Mesendoderm (in vitro differentiated cells): Measurements from ENCODE around the gene CMC2.

Source experiments
- DNase-seq: peaks from one replicate; pipeline ENCODE4 v3.0.0; 2013
- H2AK5ac ChIP-seq: 2 replicates; pipeline ENCODE4 v1.6.1; 2013; ENCODE audit warnings: low read length, inconsistent platforms
- H2BK120ac ChIP-seq: 2 replicates; pipeline ENCODE4 v1.6.1; 2013; ENCODE audit warnings: low read depth, mild to moderate bottlenecking, low read length, moderate library complexity, mixed read lengths
- H2BK15ac ChIP-seq: replicated peaks from 2 replicates; pipeline ENCODE4 v1.6.1; 2013; ENCODE audit warnings: low read depth, mild to moderate bottlenecking, moderate library complexity
- H2BK5ac ChIP-seq: 2 replicates; pipeline ENCODE4 v1.6.1; 2013; ENCODE audit warnings: low read length, inconsistent platforms
- H3K18ac ChIP-seq: 2 replicates; pipeline ENCODE4 v1.6.1; 2013; ENCODE audit warnings: mild to moderate bottlenecking, low read length, mixed read lengths
- H3K23ac ChIP-seq: one replicate; pipeline ENCODE4 v1.6.1; 2013; ENCODE audit warnings: low read length
- H3K27ac ChIP-seq: 2 replicates; pipeline ENCODE4 v1.5.1; 2013; ENCODE audit warnings: low read depth, mild to moderate bottlenecking, inconsistent platforms, low read length, moderate library complexity
- H3K27me3 ChIP-seq: 2 replicates; pipeline ENCODE4 v1.6.1; 2013; ENCODE audit warnings: low read length, control low read depth, mild to moderate bottlenecking, inconsistent platforms; ENCODE audit not compliant: insufficient read depth, poor library complexity
- H3K36me3 ChIP-seq: 2 replicates; pipeline ENCODE4 v1.6.1; 2013; ENCODE audit warnings: low read length, inconsistent platforms; ENCODE audit not compliant: control insufficient read depth, insufficient read depth
- H3K4ac ChIP-seq: one replicate; pipeline ENCODE4 v1.6.1; 2013; ENCODE audit warnings: low read depth, mild to moderate bottlenecking, low read length, moderate library complexity
- H3K4me1 ChIP-seq: 2 replicates; pipeline ENCODE4 v1.6.1; 2013; ENCODE audit warnings: low read depth, low read length, inconsistent platforms; ENCODE audit not compliant: control insufficient read depth
- H3K4me2 ChIP-seq: 2 replicates; pipeline ENCODE4 v1.6.1; 2013; ENCODE audit warnings: low read length
- H3K4me3 ChIP-seq: 2 replicates; pipeline ENCODE4 v1.5.1; 2013; ENCODE audit warnings: mild to moderate bottlenecking, low read length
- H3K56ac ChIP-seq: one replicate; pipeline ENCODE4 v1.6.1; 2013; ENCODE audit warnings: low read length
- H3K79me1 ChIP-seq: 2 replicates; pipeline ENCODE4 v1.6.1; 2013; ENCODE audit warnings: low read length, inconsistent platforms
- H3K79me2 ChIP-seq: 2 replicates; pipeline ENCODE4 v1.6.1; 2013; ENCODE audit warnings: mild to moderate bottlenecking, low read length; ENCODE audit not compliant: control insufficient read depth, insufficient read depth
- H3K9ac ChIP-seq: 2 replicates; pipeline ENCODE4 v1.6.1; 2013; ENCODE audit warnings: low read length, inconsistent platforms
- H4K5ac ChIP-seq: one replicate; pipeline ENCODE4 v1.6.1; 2013; ENCODE audit warnings: low read length
- H4K8ac ChIP-seq: one replicate; pipeline ENCODE4 v1.6.1; 2013; ENCODE audit warnings: low read depth, mild to moderate bottlenecking, control low read depth, low read length, moderate library complexity
- WGBS: extraction: QIAGEN DNeasy Blood & Tissue Kit; methylation state at CpG from one replicate; pipeline ENCODE4 v1.1.7; 2013; ENCODE audit warnings: low lambda C conversion rate, missing lambda C conversion rate; ENCODE audit not compliant: insufficient coverage; ENCODE audit errors: extremely low coverage; 5-methylcytosine and 5-hydroxymethylcytosine counted together

CMC2 gene

DNA sequence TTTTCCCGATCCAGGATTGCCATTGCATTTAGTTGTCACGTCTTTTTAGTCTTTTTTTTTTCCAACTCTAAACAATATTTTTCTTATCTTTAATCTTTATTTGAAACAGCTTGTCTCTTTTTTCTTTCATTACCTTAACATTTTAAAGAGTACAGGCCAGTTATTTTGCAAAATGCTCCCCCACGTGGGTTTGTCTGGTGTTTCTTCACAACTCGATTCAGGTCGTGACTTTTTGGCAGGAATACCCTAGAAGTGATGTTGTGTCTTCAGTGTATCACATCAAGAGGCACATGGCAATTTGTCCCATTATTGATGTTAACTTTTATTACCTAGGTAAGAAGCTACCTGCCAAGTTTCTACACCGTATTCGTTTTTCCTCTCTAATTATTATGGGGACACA is 17.9 kb downstream of the CMC2 start:
- H4K5ac ChIP-seq = no peak overlapping the region
- H2BK5ac ChIP-seq = no peak overlapping the region
- no peaks in the 10 kb centered on the region for H3K27me3 ChIP-seq
- H2BK15ac ChIP-seq = no peak overlapping the region
- H3K4me3 ChIP-seq = no peak overlapping the region
- H3K56ac ChIP-seq = no peak overlapping the region
- H3K36me3 ChIP-seq = no peaks in the 10 kb centered on the region
- no peak overlapping the region for H3K4me2 ChIP-seq
- DNase-seq = no peak
- peaks cover 4% of the 10 kb centered on the region for H3K79me2 ChIP-seq
- no peak overlapping the region for H3K4ac ChIP-seq
- WGBS = no CpG with 5 or more reads among the region's 7 CpGs
- H2BK120ac ChIP-seq = no peak overlapping the region
- H4K8ac ChIP-seq = no peak overlapping the region
- H3K4me1 ChIP-seq = peaks cover 2% of the 10 kb centered on the region
- H3K79me1 ChIP-seq = peaks cover 5% of the 10 kb centered on the region
- no peak overlapping the region for H2AK5ac ChIP-seq
- no peak overlapping the region for H3K27ac ChIP-seq
- no peak overlapping the region for H3K9ac ChIP-seq
- H3K23ac ChIP-seq = no peak overlapping the region
- no peak overlapping the region for H3K18ac ChIP-seq

DNA sequence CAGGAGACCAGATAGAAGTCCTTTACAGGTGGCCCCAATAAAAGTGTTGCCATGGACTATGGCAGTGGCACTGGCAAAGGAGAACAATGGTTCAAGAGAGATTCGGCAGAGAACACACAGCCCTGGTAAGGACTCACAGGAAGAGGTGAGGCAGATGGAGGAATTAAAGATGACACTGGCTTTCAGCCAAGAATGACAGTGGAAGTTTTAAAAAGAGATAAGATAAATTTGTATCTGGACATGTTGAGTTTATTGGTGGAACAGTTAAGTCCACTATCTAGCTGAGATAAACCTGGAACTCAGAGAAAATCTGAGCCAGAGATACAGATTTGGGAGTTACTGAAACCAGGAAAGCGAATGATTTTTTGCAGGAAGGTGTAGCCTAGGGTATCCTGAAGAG is 20.1 kb downstream of the CMC2 start:
- Histone ChIP-seq H2BK15ac (no peak overlapping the region), H3K79me1 (peaks cover 3% of the 10 kb centered on the region), H3K79me2 (peaks cover 4% of the 10 kb centered on the region), H3K18ac (peak overlapping the region; percentile 60), H4K8ac (no peak overlapping the region), H3K4me2 (no peak overlapping the region), H3K27ac (no peak overlapping the region), H2BK5ac (no peak overlapping the region), H3K36me3 (no peaks in the 10 kb centered on the region), H3K4me1 (peaks cover 2% of the 10 kb centered on the region), H3K9ac (no peak overlapping the region), H2AK5ac (no peak overlapping the region), H4K5ac (no peak overlapping the region), H3K56ac (no peak overlapping the region), H3K4ac (no peak overlapping the region), H3K4me3 (no peak overlapping the region), H3K27me3 (no peaks in the 10 kb centered on the region), H2BK120ac (no peak overlapping the region), H3K23ac (no peak overlapping the region)
- peak; percentile 26 for DNase-seq
- no CpG with 5 or more reads among the region's 2 CpGs for WGBS

DNA sequence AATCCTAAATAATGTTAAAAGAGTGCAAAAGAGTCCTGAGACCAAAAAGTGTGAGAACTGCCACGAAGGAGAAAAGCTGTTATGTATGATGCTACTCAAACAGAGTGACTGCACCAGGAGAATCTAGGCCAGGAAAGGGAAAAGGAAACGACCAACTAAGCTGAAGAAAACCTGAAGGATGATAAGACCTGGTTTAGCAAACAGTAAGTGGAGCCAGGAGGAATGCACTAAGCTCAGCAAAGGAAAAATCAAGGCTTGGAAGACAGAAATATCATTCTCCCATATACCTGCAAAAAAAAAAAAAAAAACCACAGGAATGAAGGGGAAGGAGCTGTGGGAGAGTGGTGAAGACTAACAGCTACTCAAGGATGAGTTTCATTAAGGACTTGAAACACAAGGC is 21.1 kb downstream of the CMC2 start:
- Histone ChIP-seq H3K79me1 (peaks cover 4% of the 10 kb centered on the region), H2AK5ac (no peak overlapping the region), H2BK15ac (no peak overlapping the region), H3K27ac (no peak overlapping the region), H3K4ac (no peak overlapping the region), H3K79me2 (no peaks in the 10 kb centered on the region), H3K27me3 (no peaks in the 10 kb centered on the region), H3K9ac (no peak overlapping the region), H3K23ac (no peak overlapping the region), H2BK120ac (no peak overlapping the region), H3K4me2 (no peak overlapping the region), H4K8ac (no peak overlapping the region), H3K56ac (no peak overlapping the region), H2BK5ac (no peak overlapping the region), H3K36me3 (no peaks in the 10 kb centered on the region), H3K18ac (no peak overlapping the region), H3K4me3 (no peak overlapping the region), H3K4me1 (peaks cover 2% of the 10 kb centered on the region), H4K5ac (no peak overlapping the region)
- WGBS = no CpG with 5 or more reads among the region's 2 CpGs
- DNase-seq = peak; percentile 24

DNA sequence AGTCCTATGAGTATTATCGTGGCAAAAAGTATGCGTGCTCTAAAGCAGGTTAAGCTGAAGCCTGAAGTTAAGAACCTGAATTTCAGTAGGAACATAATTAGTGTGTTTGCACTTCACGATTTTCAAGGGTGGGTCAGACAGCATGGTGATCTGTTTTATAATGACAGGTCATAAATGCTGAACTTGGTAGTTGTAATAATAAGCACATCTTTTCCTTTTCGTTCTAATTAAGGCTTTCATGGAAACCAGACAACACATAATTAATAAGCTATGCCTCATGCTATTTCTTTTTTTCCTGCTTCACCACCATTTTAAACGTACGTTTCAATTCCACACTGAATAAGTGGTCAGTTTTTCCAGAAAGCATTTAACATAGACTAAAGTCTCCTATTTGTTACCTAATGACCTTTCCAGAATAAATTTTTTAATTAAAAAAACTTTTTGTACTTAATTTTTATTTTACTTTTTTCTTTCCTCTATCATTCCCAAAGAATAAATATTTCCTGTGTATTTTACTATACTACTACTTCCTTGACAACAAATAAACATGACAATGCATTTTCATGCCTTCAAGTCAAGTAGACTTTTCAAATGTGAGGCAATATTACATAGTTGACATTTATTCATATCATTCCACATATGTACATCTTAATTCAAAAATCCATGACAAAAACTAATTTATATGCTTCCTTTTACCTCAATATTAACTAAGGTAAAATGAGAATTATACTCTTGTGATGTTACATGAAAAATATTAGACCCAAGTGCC is 22.4 kb downstream of the CMC2 start:
- Histone ChIP-seq H4K8ac (no peak overlapping the region), H2BK15ac (no peak overlapping the region), H3K56ac (no peak overlapping the region), H3K4ac (no peak overlapping the region), H3K9ac (no peak overlapping the region), H2BK5ac (no peak overlapping the region), H3K27ac (no peak overlapping the region), H3K18ac (no peak overlapping the region), H3K79me2 (no peaks in the 10 kb centered on the region), H2AK5ac (no peak overlapping the region), H3K4me2 (no peak overlapping the region), H3K4me1 (peaks cover 2% of the 10 kb centered on the region), H2BK120ac (no peak overlapping the region), H3K79me1 (peaks cover 4% of the 10 kb centered on the region), H3K27me3 (no peaks in the 10 kb centered on the region), H3K23ac (no peak overlapping the region), H3K4me3 (no peak overlapping the region), H3K36me3 (no peaks in the 10 kb centered on the region), H4K5ac (no peak overlapping the region)
- no CpG with 5 or more reads among the region's 6 CpGs for WGBS
- no peak for DNase-seq

DNA sequence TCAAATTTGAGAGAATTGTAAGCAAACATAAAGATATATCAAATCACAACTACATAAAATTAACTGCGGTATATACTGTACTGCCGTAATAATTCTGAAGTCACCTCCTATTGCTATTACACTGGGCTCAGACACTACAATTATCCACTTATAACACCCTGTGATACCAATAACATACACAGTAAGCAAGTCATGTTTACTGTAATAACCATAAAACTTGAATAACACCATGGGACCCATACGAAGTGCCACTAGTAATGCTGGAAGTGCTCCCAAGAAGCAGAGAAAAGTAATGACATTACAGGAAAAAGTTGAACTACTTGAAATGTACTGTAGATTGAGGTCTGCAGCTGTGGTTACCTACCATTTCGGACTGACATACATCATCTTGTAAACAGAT is 24.0 kb downstream of the CMC2 start:
- no CpG with 5 or more reads among the region's 4 CpGs for WGBS
- H2BK5ac ChIP-seq = no peak overlapping the region
- no peak overlapping the region for H3K9ac ChIP-seq
- no peak overlapping the region for H2AK5ac ChIP-seq
- no peak overlapping the region for H4K8ac ChIP-seq
- no peak overlapping the region for H3K4me3 ChIP-seq
- H3K79me1 ChIP-seq = peaks cover 4% of the 10 kb centered on the region
- no peak overlapping the region for H3K18ac ChIP-seq
- H3K4ac ChIP-seq = no peak overlapping the region
- no peaks in the 10 kb centered on the region for H3K36me3 ChIP-seq
- H2BK15ac ChIP-seq = no peak overlapping the region
- no peaks in the 10 kb centered on the region for H3K79me2 ChIP-seq
- no peak overlapping the region for H2BK120ac ChIP-seq
- no peak overlapping the region for H3K4me2 ChIP-seq
- no peak overlapping the region for H3K56ac ChIP-seq
- H3K27me3 ChIP-seq = no peaks in the 10 kb centered on the region
- H4K5ac ChIP-seq = no peak overlapping the region
- no peak overlapping the region for H3K27ac ChIP-seq
- no peak overlapping the region for H3K23ac ChIP-seq
- H3K4me1 ChIP-seq = peaks cover 2% of the 10 kb centered on the region
- no peak for DNase-seq

DNA sequence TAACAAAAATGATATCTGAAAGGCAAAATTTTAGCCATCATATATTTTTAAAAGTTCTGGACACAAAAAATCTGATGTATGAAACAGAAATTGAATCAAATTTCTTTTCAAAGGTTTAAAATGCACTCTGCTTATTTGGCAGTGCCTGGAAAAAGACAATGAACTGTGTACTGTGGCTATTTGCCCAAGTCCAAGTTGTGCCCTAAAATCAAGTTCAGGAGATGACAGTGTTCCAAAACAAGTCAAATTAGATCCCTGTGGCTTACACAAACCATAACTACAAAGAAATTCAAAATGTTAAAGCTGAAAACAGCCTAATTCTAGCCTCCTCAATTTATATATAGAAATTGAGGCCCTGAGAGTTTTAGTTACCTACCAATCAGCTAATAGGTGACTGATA is 25.6 kb downstream of the CMC2 start:
- no peak overlapping the region for H3K27ac ChIP-seq
- H3K27me3 ChIP-seq = no peaks in the 10 kb centered on the region

More for the DNA sequence above, 25.6 kb downstream of the CMC2 start:
- Histone ChIP-seq H3K4me1 (peaks cover 2% of the 10 kb centered on the region), H3K36me3 (no peaks in the 10 kb centered on the region), H3K79me2 (no peaks in the 10 kb centered on the region), H3K4me3 (no peak overlapping the region), H3K18ac (no peak overlapping the region), H4K8ac (no peak overlapping the region), H3K23ac (no peak overlapping the region), H2BK15ac (no peak overlapping the region), H3K9ac (no peak overlapping the region), H2AK5ac (no peak overlapping the region), H2BK5ac (no peak overlapping the region), H3K4ac (no peak overlapping the region), H2BK120ac (no peak overlapping the region), H4K5ac (no peak overlapping the region), H3K79me1 (peaks cover 4% of the 10 kb centered on the region), H3K4me2 (no peak overlapping the region), H3K56ac (no peak overlapping the region)
- DNase-seq = no peak
